GM21390 (cell line): Measurements from ENCODE around the gene NPIPB12.
A peak's percentile ranks its signal among the peaks of the same experiment; 100 is the strongest.
"Not testable (repeated sequence)": the region's sequence is repeated elsewhere in the genome, so short reads cannot be mapped to it uniquely, and the experiment has no call there.

Experiments used
- ATAC-seq: cut with Tn5 transposase; IDR thresholded peaks from one replicate; pipeline ENCODE4 v1.9.1; 2021; ENCODE audit not compliant: unreplicated experiment

NPIPB12 gene

DNA sequence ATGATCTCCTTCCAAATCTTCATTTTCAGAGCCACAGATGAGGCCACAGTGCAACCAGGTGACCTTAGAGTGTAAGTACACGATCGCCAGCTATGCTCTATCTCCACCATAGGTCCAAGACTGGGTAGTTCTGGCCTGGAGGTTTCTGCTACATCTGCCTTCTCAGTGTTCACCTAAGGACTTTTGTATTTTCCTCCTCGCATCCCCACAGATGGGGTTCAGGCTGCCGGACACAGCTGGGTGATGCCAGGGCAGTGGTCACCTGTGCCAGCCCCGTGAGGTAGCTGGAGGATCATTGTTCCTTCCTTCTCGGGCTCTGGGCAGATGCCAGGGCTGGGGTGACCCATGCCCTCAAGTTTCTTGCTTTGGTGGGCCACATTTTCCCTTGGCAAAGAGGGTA is at the start of gene NPIPB12:
NPIPB12 (minus strand) TSS at position 101 of the 400 bp plus-strand sequence.
- not testable (repeated sequence) for ATAC-seq

GRCh38 chr16:29521520-29521919 is 15.3 kb upstream of the NPIPB12 start:
- not testable (repeated sequence) for ATAC-seq

GRCh38 chr16:29482276-29482675 is 23.9 kb downstream of the NPIPB12 start:
- ATAC-seq, result not testable (repeated sequence)

- not testable (repeated sequence) for ATAC-seq
These were observed 34.1 kb downstream of the NPIPB12 start for GRCh38 chr16:29472065-29472464.

DNA sequence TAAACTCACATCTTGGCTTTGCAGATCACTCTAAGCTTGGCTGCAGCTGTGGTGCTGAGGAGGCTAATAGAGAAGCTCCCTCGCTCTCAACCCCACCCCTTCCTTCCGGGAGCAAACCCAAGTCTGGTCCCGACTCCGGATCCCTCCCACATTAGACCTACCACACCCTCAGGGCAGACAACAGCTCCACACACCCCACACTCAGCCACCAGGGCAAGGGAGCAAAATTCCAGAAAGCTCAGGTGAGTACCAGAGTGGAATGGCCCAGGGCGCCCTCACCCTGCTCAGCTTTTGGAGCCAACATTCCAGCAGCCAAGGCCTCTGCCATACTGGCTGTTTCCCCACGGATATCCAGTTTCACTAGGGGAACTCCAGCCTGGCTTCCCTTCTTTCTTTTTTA is 36.5 kb downstream of the NPIPB12 start:
- ATAC-seq, result not testable (repeated sequence)

DNA sequence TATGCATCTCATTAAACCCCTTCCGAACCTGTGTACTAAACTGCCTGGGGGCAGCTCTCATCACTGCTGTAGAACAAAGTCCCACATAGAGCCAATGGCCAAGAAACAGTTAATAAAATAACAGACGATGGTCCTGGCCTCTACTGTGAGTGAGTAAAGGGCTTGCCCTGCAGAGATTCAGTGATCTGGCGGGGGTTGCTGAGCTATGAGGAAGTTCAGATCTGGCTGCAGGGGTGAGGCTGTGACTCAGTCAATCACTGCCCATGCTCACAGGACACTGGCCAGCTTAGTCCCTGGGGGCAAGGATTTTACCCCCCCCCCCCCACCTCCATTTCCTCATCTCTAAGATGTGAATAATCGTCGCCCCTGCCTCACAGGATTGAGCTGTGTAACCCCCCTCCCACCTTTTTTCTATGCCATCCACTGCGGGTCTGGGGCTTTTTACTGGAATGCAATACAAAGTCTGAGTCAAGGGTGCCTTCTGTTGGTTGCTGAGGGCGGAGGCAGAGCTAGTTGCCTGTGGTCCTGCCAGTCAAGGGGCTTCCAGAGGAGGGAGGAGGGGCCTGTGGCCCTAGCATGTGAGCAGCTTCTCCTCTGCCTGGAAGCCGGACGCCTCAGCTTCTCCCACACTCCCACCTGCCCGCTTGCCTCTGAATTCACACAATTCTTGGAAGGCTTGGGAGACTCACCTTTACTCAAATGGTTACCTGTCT is 38.4 kb downstream of the NPIPB12 start:
- not testable (repeated sequence) for ATAC-seq

GRCh38 chr16:29466904-29467303 is 39.3 kb downstream of the NPIPB12 start:
- not testable (repeated sequence) for ATAC-seq

DNA sequence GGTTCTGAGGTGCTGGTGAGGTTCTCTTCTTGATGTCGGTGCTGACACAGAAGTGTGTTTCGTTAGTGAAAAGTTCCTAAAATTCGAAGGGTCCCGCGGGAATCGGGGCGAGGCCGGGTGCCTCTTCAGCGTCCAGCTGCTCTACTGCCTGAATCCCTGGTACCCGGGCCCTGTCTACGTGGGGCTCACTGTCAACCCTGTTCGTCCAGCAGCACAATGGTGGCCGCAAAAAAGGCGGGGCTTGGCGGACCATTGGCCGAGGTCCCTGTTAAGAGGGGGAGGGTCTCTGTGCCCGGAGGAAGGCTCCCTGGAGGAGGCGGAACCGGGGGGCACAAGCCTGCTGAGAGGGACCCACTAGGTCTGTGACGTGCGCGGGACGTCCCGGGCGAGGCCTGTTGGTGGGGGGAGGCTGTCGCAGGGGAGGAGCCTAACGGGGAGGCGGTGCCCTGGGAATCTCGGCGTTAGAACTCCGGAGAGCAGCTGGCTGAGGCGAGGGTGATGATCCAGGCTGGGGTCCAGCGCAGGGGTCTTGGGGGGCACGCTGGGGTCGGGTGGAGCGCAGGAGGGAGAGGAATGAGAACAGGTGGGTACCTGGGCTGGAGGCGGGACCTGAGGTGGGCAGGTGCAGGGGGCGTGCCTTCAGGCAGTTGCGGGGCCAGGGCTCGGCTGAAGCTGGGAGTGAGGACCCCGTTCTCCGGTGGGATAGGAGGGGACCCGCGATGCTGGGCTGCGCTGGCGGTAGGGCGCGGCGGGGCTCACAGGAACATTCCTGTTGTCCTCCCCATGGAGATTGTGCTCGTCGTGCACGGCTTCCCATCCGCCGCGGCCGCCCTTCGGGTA is 40.0 kb downstream of the NPIPB12 start:
- ATAC-seq, result not testable (repeated sequence)

GRCh38 chr16:29460647-29461030 is 45.6 kb downstream of the NPIPB12 start:
- not testable (repeated sequence) for ATAC-seq

GRCh38 chr16:29459706-29460646 is 46.2 kb downstream of the NPIPB12 start, which contains the start of gene SULT1A4:
TSS of gene SULT1A4 (plus strand) at chr16:29459913. CDS start at chr16:29461386, 1,473 bp downstream.
- ATAC-seq, result not testable (repeated sequence)

DNA sequence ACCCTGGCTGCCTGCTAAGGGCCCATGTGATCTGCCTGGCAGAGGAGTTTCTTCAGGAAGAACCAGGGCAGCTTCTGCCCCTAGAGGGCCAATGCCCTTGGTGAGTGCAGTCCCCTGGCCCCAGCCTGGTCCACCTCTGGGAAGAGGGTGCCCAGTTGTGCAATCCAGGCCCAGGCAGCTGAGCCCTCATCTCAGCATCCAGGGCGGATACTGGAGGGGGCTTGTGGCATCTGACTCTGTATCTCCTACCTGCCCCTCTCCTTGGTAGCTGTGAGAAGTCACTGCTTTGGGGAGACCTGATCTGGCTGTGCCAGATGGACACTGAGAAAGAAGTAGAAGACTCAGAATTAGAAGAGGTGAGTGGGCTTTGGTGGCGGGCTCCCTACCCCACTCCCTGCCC is 48.5 kb downstream of the NPIPB12 start:
- ATAC-seq, result not testable (repeated sequence)

DNA sequence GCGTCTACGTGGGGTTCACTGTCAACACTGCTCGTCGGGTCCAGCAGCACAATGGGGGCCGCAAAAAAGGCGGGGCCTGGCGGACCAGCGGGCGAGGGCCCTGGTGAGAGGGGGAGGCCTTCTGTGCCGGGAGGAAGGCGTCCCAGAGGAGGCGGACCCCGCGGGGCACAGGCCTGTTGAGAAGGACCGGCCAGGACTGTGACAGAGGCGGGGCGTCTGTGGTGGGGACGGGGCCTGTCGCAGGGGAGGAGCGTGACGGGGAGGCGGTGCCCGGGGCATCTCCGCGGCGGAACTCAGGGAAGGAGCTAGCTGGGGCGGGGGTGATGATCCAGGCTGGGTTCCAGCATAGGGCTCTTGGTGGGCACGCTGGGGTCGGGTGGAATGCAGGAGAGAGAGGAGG is 51.4 kb downstream of the NPIPB12 start:
- ATAC-seq, result peak; percentile 56

GRCh38 chr16:29454269-29454668 is 51.9 kb downstream of the NPIPB12 start, which contains the start of the genes BOLA2 and SLX1B:
TSS of gene BOLA2 (minus strand) at chr16:29454351. CDS start at chr16:29454253, 98 bp downstream.
TSS of gene SLX1B (plus strand) at chr16:29454533.
- peak; percentile 77 for ATAC-seq

GRCh38 chr16:29453754-29454153 is 52.5 kb downstream of the NPIPB12 start:
- ATAC-seq, result peak; percentile 19
